ENCODE data around the gene SCAF4. TPM values are rescaled to one million over a fixed set of nuclear protein-coding genes. Genes with fewer than 3 reads are reported as not detected.

The SCAF4 gene
- total RNA-seq, 2 experiments from 2014 or later = 25.9 to 87.3 TPM

- intact Hi-C loops (cut with micrococcal nuclease; ENCODE audit: unreplicated experiment) = no loop called here
- no peaks in the 10 kb centered on the region for H3K4me1 ChIP-seq (ENCODE audit: insufficient read depth, low read length, poor library complexity, severe bottlenecking)
- H3K4me3 ChIP-seq (ENCODE audit: low read depth, low read length, poor library complexity, severe bottlenecking) = no peak overlapping the region
- H3K9me3 ChIP-seq (ENCODE audit: low read length) = no peaks in the 10 kb centered on the region
- H3K79me2 ChIP-seq (ENCODE audit: insufficient read depth, low read depth, low read length) = no peaks in the 10 kb centered on the region
- no peaks in the 10 kb centered on the region for H3K9me2 ChIP-seq (ENCODE audit: insufficient read depth, low read length)
- H2AFZ ChIP-seq (ENCODE audit: low read length) = peak overlapping the region; percentile 9; the same call in 1 of the 2 replicates
- no peak overlapping the region for H3K27ac ChIP-seq (ENCODE audit: low read depth, low read length, poor library complexity, severe bottlenecking)
- DNase-seq (ENCODE audit: low spot score) = peak; percentile 45
- ChIA-PET POLR2A (interaction anchor here (0.5 to 0.7 kb wide), 2 partner anchors 65 to 124 kb away, joined by 3 read pairs; no protein-coding TSS in a partner anchor), CTCF (ENCODE audit: unreplicated experiment) (no interaction called here)
- no peak overlapping the region for H3K4me2 ChIP-seq (ENCODE audit: low read length)
- no peaks in the 10 kb centered on the region for H4K20me1 ChIP-seq (ENCODE audit: insufficient read depth, low read length)
- H3K36me3 ChIP-seq (ENCODE audit: insufficient read depth, low read length) = no peaks in the 10 kb centered on the region
- TF ChIP-seq, protein P1, sequence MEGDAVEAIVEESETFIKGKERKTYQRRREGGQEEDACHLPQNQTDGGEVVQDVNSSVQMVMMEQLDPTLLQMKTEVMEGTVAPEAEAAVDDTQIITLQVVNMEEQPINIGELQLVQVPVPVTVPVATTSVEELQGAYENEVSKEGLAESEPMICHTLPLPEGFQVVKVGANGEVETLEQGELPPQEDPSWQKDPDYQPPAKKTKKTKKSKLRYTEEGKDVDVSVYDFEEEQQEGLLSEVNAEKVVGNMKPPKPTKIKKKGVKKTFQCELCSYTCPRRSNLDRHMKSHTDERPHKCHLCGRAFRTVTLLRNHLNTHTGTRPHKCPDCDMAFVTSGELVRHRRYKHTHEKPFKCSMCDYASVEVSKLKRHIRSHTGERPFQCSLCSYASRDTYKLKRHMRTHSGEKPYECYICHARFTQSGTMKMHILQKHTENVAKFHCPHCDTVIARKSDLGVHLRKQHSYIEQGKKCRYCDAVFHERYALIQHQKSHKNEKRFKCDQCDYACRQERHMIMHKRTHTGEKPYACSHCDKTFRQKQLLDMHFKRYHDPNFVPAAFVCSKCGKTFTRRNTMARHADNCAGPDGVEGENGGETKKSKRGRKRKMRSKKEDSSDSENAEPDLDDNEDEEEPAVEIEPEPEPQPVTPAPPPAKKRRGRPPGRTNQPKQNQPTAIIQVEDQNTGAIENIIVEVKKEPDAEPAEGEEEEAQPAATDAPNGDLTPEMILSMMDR (conservative IDR thresholded peaks at IDR 0.05; ENCODE audit: low read length) = peak; percentile 73
- TF ChIP-seq EZH2phosphoT487 (IDR thresholded peaks at IDR 0.05; ENCODE audit: borderline replicate concordance, low read depth, low read length) = no peak
- no TSS peak for BruUV-seq (replicated peaks)
Measured at GRCh38 chr21:31623664-31624063, 108.3 kb downstream of the SCAF4 start.

DNA sequence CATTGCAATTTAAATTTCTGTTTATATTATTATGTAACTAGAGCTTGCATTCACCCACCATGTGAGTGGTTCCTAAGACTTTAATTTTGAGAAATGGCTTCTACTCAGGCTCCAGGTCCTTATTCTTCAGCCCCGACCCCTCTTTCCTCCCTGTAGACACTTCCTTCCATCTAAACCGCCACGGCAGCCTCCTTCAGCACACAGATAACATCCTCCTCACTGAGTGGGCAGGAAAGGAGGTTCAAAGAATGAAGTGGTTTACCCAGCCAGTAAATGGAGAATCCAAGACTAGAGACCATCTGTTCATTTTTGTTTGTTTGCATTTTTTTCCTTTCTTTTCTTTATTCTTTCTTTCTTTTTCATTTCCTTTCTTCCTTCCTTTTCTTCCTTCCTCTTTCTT, 109.5 kb downstream of the SCAF4 start:
- POLR2A ChIA-PET = interaction anchor here (0.7 kb wide), 1 partner anchor 149 kb away, joined by 6 read pairs; no protein-coding TSS in a partner anchor
- intact Hi-C loops (cut with micrococcal nuclease; ENCODE audit: unreplicated experiment) = no loop called here
- BruUV-seq (replicated peaks) = no TSS peak

More for the DNA sequence above, 109.5 kb downstream of the SCAF4 start:
- no peaks in the 10 kb centered on the region for H3K9me3 ChIP-seq (ENCODE audit: low read length)
- no peaks in the 10 kb centered on the region for H3K36me3 ChIP-seq (ENCODE audit: insufficient read depth, low read length)
- no peak for TF ChIP-seq EZH2phosphoT487 (IDR thresholded peaks at IDR 0.05; ENCODE audit: borderline replicate concordance, low read depth, low read length)
- TF ChIP-seq, protein P1 (conservative IDR thresholded peaks at IDR 0.05; ENCODE audit: low read length) = no peak
- H3K79me2 ChIP-seq (ENCODE audit: insufficient read depth, low read depth, low read length) = no peaks in the 10 kb centered on the region
- no peaks in the 10 kb centered on the region for H3K9me2 ChIP-seq (ENCODE audit: insufficient read depth, low read length)
- H2AFZ ChIP-seq (ENCODE audit: low read length) = no peak overlapping the region
- H3K4me1 ChIP-seq (ENCODE audit: insufficient read depth, low read length, poor library complexity, severe bottlenecking) = no peaks in the 10 kb centered on the region
- no peak overlapping the region for H3K4me3 ChIP-seq (ENCODE audit: low read depth, low read length, poor library complexity, severe bottlenecking)
- H3K27ac ChIP-seq (ENCODE audit: low read depth, low read length, poor library complexity, severe bottlenecking) = no peak overlapping the region
- H4K20me1 ChIP-seq (ENCODE audit: insufficient read depth, low read length) = no peaks in the 10 kb centered on the region
- CTCF ChIA-PET (ENCODE audit: unreplicated experiment) = no interaction called here
- no peak overlapping the region for H3K4me2 ChIP-seq (ENCODE audit: low read length)
- DNase-seq (ENCODE audit: low spot score) = no peak

Small RNA genes lying within 50 kb of the gene (small RNA-seq; reads per million reads assigned to genes)
- gene RF01241 = not detected

Other genes with a start within 250 kb of the SCAF4 start
- gene SOD1, start 72.4 kb downstream of the SCAF4 start, total RNA-seq (2014; rRNA removed; shearing (Covaris generic)) = 229 and 316 TPM in 2 replicates
- 307 and 315 TPM in 2 replicates for gene SOD1, start 72.4 kb downstream of the SCAF4 start, total RNA-seq (2022)
- 0.35 and 1.7 TPM in 2 replicates for gene HUNK, start 140.9 kb upstream of the SCAF4 start, total RNA-seq (2014; rRNA removed; shearing (Covaris generic))
- 3.2 and 5.5 TPM in 2 replicates for gene HUNK, start 140.9 kb upstream of the SCAF4 start, total RNA-seq (2022)